Astrocyte of the cerebellum (primary cell): ENCODE results near the gene CLSTN3.

Source experiments
- DNase-seq: peaks from one replicate; pipeline ENCODE4 v3.0.0-alpha.2; 2011; ENCODE audit warnings: low read depth
- H3K4me3 ChIP-seq: 2 replicates; pipeline ENCODE4 v1.5.1; 2011; ENCODE audit warnings: mild to moderate bottlenecking, low read depth, low read length, moderate library complexity
- in situ Hi-C: cut with HindIII; loops from 2 replicates; pipeline ENCODE4 v1.10.0; 2017; ENCODE audit warnings: low sequenced_read_pairs
- TF ChIP-seq, protein P1 (sequence below): IDR thresholded peaks from 2 replicates; pipeline ENCODE4 v1.5.1; 2012; ENCODE audit warnings: low read length, low read depth, moderate library complexity, mild to moderate bottlenecking; ENCODE audit errors: missing control alignments

CLSTN3 gene

DNA sequence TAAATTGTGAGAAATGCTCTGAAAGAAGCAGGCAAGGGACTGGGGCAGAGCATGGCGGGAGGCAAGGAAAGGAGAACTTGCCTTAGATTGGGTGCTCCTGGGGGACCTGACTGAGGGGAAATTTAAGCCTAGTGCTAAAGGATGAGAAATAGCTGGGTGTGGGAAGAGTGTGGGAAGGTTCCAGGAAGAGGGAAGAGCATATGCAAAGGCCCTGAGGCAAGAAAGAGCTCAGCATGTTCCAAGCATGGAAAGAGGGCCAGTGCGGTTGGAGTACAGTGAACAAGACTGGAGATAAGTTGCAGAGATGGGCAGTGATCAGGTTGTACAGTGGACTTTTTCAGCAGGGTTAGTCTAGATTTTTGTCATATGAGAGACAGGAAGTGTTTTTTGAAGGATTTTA is 9.0 kb downstream of the CLSTN3 start:
- TF ChIP-seq, protein P1, sequence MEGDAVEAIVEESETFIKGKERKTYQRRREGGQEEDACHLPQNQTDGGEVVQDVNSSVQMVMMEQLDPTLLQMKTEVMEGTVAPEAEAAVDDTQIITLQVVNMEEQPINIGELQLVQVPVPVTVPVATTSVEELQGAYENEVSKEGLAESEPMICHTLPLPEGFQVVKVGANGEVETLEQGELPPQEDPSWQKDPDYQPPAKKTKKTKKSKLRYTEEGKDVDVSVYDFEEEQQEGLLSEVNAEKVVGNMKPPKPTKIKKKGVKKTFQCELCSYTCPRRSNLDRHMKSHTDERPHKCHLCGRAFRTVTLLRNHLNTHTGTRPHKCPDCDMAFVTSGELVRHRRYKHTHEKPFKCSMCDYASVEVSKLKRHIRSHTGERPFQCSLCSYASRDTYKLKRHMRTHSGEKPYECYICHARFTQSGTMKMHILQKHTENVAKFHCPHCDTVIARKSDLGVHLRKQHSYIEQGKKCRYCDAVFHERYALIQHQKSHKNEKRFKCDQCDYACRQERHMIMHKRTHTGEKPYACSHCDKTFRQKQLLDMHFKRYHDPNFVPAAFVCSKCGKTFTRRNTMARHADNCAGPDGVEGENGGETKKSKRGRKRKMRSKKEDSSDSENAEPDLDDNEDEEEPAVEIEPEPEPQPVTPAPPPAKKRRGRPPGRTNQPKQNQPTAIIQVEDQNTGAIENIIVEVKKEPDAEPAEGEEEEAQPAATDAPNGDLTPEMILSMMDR: no peak
- in situ Hi-C loops: no loop called here
- H3K4me3 ChIP-seq: no peak overlapping the region

DNA sequence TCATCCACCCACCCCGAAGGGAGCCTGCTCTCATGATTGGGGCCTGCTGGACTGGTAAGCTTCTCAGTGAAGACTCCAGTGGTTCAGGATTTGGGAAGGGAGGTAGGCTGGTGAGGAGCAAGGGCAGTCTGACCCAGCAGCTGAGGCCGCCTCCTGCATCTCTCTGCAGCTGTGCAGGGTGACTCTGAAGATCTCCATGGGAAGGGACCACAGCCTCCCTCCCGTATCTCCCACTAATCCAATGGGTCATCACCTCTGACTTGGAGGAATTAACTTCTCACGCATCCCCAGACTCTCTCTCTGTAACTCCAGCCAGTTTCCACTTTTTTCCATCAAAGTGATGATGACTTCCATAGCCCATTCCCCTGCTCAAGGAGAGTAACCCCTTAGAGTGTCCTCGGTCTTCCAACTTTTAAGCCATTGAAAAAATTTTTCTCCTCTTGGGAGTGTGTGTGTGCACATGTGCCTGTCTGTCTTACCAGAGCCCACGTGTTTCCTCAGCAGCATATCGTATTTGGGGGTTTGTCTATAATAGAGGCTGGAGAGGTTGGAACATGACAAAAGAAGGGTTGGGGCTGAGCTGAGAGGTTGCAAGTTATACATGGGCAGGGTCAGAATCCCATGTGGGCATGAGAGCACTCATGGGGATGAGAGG is 11.3 kb downstream of the CLSTN3 start:
- in situ Hi-C loops: no loop called here
- DNase-seq: no peak
- no peak overlapping the region for H3K4me3 ChIP-seq
- TF ChIP-seq, protein P1: no peak

More for the DNA sequence above, 9.0 kb downstream of the CLSTN3 start:
- no peak for DNase-seq

DNA sequence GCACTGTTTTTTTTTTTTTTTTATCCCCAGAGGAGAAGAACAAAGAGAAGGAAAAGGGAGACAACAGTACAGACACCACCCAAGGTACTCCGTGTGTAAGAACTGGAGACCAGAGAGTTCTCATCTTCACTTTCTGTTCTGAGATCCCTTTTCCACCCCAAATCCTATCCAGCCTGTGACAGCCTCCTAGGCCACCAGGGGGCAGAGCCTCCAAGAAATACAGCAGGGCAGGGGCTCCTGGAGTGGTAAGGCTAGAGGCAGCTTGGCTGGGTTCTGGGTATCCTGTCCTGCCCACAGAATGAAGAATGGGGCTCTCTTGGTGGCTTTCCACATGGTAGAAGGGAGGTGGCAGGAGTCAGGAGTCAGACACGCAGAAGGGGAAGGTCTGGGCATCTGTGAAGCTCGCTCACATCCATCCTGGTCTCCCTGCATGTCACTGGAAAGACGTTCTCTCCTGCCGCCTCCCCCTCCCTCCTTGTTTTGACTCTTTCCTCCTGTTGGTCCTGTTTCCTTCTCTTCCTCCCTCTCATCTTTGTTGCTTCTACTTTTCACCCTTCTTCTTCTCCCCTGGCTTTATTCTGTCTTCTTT is 12.0 kb downstream of the CLSTN3 start:
- TF ChIP-seq, protein P1: peak; percentile 77
- in situ Hi-C loops: no loop called here
- no peak for DNase-seq

DNA sequence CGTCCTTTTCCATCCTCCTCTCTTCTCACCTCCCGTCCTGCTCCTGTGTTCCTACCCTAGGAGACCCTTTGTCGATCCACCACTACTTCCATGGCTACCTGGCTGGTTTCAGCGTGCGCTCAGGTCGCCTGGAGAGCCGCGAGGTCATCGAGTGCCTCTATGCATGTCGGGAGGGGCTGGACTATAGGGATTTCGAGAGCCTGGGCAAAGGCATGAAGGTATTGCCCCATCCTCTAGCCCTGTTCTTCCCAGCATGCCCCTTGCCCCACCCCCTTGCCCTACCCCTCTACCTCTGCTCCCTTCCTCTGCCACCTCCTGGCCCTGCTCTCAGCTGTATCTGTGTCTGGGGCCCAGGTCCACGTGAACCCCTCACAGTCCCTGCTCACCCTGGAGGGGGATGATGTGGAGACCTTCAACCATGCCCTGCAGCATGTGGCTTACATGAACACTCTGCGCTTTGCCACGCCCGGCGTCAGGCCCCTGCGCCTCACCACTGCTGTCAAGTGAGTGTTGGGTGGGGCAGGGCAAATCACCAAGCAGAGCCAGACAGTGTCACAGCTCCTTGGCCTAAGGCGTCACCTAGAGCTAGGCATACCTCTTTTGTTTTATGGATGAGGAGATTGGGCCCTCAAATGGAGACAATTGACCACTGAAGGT is 12.8 kb downstream of the CLSTN3 start:
- in situ Hi-C loops: no loop called here
- no peak overlapping the region for H3K4me3 ChIP-seq
- TF ChIP-seq, protein P1: no peak
- no peak for DNase-seq

More for the DNA sequence above, 12.0 kb downstream of the CLSTN3 start:
- H3K4me3 ChIP-seq: no peak overlapping the region

DNA sequence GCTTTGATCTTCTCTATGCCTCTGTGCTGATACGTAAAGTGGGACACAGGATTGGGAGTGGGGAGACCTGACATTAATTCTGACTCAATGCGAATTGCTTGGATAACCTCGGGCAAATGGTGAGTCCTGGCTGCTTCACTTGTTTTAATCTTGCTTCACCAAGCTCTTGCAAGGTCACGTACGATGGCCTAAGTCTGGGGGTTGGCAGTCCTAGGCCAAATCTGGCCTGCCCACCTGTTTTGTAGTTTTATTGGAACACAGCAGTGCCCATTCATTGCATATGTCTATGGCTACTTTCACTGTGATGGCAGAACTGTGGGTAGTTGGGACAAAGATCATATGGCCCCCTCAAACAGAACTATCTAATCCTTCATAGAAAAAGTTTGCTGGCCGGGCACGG is 13.4 kb downstream of the CLSTN3 start:
- no peak overlapping the region for H3K4me3 ChIP-seq
- DNase-seq: no peak
- TF ChIP-seq, protein P1: no peak
- in situ Hi-C loops: no loop called here

DNA sequence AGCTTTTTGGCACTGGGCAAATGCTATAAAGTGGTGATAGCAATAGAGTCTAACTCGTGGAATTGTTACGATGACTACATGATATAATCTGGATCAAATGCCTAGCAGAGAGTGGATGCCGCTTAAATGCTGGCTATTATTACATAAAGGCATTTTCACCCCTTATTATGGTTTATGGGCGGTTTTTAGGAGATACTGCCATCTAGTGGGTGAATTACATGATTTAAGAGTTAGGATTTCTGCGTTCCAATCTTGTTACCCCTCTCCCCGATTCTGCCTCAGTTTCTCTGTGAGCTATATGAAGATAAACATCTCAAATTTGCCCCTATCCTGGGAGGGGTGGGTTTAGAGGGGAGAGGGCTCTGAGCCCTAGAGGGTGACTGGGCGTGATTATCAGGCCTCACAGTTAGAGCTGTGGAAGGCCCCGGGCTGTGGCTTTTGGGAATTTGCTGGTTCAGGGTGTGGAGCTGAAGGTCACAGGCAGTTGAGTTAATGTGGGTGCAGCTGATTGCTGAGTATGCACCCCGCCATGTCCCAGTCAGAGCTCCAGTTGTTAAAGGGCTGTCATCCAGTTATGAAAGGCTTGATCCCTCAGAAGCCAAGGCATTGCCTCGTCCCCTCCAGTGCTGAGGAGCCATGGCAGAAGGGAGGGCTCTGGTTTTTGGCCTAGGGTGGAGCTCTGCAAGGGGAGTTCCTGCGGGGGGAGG is 14.4 kb downstream of the CLSTN3 start:
- in situ Hi-C loops: loop anchor here (5.0 kb wide), 1 partner anchor 63 kb away; no protein-coding TSS in a partner anchor
- TF ChIP-seq, protein P1: peak; percentile 50

More for the DNA sequence above, 14.4 kb downstream of the CLSTN3 start:
- H3K4me3 ChIP-seq: no peak overlapping the region
- no peak for DNase-seq
